Forelimb muscle (tissue), 1 donor: ENCODE measurements around the gene CACNB4. TPM values are rescaled to one million over a fixed set of nuclear protein-coding genes. Genes with fewer than 3 reads are reported as not detected.
"Not testable (repeated sequence)": the region's sequence is repeated elsewhere in the genome, so short reads cannot be mapped to it uniquely, and the experiment has no call there.

ENCODE experiments used
- DNase-seq: peaks from one replicate; pipeline ENCODE4 v3.0.0-alpha.2; 2013; ENCODE audit warnings: low read depth
- polyA plus RNA-seq: library from polyadenylated mRNA; unstranded; fragments of 120-200 nt; gene quantifications from one replicate; pipeline ENCODE4 v1.2.1, GENCODE V29; 2013; ENCODE audit not compliant: insufficient read length

Gene CACNB4
- polyA plus RNA-seq, 1 donor, result 3.9 TPM

DNA sequence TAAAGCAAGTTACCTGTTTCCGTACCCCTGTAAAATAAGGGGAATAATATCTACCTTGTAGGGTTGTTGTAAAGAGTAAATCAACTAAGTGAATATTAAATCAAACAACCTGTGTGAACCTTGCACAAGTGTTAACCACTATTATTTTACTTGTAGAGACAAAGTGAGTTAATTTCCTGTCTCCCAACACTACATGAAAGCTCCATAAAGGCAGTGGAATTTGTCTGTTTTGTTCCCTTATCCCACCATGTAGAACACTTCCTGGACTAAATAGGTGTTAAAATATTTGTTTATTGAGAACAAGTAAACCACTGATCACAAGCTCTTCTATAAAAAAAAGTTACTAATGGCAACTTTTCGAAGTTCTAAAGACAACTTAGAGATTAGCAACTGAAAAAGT is 274.0 kb downstream of the CACNB4 start:
- no peak for DNase-seq

DNA sequence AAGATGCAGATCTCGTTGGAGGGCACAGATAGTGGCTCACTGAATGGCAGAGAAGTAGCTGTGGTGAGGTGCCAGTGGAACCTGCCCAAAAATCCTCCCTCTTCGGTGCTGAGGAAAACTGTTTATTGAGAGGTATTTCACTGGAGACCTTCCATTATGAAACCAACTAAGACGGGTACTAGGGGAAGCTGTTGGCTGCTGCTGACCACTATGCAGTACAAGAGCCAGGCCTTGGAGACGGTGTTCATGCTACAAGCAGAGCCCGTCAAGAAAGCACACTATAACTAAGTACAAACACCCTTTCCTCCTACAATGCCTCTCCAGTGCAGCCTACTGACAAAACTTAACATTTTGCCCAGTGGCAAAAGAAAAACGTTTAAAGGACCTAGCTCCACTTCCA is 275.2 kb downstream of the CACNB4 start:
- no peak for DNase-seq

DNA sequence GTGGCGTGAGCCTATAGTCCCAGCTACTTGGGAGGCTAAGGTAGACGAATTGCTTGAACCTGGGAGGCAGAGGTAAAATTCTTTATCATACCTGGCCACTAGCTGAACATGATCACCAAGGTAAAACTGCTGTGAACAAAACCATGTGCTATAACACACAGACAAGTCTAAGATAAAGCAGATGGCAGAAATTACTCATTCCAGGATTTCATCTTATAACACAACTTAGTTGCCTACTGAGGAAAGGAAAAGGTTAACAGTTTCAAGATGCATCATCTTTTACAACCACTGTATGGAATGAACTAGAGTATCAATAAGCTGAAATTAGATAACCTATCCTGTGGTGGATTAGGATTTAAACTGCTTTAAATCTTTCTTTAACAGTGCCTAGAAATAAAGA is 278.9 kb downstream of the CACNB4 start:
- DNase-seq, result no peak

DNA sequence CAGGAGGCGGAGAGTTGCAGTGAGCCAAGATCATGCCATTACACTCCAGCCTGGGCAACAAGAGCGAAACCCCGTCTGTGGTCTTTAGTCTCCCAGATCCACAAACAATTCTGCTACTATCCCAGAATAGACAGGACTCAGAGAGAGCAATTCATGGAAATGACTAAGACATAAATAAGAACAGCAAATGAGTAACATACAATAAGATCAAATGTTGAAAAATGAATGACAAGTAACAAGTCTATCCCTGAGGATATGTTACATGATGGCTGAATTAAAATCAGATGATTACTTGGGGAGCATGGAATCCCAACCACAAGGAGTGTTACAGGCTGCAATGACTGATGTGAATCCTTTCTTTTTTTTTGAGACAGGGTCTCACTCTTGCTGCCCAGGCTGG is 280.9 kb downstream of the CACNB4 start:
- DNase-seq, result no peak

DNA sequence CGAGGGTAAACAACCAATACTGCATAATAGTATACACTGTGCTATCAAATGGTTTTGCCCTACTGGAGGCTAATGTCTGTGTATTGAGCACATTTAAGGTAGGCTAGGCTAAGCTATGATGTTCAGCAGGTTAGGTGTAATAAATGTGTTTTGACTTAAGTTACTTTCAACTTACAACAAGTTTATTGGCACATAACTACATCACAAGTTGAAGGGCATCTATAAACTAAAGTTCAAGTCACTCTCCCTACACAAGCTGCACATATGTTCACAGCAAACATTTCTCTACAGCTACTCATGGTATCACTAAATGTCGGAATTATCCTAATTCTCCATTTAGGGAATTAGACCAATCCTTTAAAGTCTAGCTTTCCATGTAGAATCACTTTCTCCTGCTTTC is 282.0 kb downstream of the CACNB4 start:
- no peak for DNase-seq

DNA sequence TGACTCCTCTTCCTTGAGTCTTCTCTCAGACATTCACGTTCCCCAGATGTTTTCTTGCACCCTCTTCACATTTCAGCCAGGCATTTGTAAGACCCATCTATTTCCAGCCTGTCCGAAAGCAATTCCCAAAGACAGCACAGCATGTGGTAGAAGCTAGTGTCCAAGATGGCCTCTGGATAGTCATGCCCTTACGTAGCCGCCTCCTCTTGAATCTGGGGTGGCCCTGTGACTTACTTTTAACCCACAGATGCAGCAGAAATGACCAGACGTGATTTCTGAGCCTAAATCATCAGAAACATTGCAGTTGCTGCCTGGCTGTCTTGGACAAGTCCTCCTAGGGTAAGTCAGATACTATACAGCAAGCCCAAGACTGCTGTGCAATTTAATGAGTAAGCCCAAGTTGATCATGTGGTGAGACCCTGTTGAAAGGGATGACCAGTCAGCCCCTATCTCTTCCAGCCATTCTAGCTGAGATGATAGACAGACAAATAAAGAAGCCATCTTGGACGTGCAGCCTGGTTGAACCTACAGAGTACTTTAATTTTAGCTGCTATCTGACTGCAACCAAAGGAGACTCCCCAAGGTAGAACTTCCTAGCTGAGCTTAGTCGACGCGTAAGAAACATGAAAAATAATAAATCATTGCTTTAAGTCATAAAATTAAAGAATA is 282.9 kb downstream of the CACNB4 start:
- no peak for DNase-seq

DNA sequence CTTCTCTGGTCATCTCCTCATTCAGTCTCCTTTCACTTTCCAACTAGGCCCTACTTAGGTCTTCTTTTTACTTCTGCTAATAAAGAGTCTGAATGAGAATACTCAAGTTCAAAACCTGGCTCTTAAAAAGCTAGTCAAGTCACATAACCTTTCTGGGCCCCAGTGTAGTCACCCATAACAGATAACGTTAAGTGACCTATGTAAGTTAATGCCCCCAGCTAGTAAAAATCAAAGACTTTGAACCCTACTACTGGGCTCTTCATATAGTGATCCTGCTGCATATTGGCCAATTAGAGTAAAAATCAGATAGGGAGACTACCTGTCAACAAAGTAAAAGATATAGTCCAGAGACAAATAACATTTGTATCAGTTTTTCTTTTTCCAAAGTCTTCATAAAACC is 288.4 kb downstream of the CACNB4 start:
- DNase-seq, result no peak

DNA sequence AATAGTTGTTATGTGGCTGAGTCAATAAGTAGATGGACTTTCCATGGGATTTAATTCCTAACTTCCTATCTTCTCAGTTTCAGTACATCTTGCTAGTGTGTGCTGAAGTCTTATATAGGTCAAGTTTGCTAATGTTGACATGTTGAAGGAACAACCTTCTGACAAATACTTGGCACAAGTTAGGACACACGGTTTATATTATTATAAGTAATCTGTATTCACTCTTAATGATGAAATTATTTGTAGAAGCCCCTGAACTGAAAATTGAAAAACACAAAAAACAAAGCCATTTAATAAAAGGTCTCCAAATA is 289.8 kb downstream of the CACNB4 start:
- DNase-seq, result no peak

DNA sequence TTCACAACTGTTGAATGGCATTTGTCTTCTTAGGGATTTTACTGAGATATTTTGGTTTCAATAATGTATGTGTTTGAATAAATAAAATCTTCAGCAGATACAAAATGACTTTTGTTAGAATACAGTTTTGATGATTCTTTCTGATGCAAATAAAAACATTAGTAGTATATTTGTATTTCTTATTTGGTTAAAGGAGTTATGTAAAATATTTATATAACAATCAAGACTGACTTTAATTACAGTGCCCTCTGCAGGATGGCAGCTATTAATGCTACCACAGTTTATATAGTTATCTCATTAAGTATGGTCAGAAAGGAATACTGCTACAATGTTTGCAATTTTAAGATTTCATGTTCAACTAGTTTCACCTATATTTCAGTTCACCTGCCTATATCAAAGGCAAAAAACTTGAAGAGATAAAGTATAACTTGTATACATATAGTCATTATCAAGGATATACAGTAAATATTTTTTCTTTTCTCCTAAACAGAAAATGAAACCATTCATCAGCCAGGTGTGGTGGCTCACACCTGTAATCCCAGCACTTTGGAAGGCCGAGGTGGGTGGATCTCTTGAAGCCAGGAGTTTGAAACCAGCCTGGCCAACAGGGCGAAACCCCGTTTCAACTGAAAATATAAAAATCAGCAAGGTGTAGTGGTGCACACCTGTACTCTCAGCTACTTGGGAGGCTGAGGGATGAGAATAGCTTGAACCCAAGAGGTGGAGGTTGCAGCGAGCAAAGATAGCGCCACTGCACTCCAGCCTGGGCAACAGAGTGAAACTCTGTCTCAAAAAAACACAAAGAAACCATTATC is 290.4 kb downstream of the CACNB4 start:
- DNase-seq, result no peak

DNA sequence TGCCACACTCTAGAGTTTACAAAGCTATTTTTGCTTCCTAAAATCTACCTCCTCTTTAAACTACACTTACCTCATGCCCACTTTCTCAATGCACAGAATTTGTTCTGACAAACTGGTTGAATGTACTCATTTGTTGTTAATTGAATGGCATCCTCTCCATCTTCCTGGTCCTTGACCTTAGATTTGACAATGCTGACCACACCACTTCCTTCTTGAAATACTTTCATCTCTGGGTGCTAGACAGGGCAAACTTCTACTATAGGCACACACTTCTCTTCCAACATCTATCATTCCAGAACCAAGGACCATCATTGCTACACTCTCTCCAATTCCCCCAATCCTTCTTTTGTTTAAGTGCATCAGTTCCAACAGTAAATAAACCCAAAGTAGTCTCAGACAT is 292.9 kb downstream of the CACNB4 start:
- DNase-seq, result no peak

DNA sequence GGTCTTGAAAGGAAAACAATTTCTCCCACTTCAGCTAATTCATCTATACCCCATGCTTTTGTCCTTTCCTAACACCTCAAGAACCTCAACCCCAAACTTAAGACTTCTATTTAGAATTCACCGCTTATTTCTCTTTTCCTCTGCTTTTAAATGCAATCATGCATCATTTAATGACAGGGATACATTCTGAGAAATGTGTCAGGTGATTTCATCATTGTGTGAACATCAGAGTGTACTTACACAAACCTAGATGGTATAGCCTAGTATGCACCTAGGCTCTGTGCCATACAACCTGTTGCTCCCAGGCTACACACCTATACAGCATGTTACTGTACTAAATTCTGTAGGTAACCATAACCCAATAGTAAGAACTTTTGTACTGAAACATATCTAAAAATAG is 293.5 kb downstream of the CACNB4 start:
- DNase-seq, result no peak

DNA sequence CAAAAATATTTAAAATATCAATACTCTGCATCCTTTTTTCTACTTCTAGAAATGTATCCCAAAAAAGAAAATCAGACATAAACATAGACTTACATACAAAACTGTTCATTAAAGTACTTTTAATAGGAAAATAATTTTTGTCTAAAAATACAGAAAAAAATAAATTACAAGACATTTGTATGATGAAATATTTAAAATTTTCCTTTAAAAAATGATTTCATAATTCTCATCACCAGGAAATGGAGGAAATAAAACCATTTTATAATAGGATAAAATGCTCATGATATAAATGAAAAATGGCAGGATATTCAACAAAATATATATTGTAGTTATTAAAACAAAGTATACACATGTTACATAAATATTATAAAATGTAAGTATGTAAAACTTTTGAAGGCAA is 295.0 kb downstream of the CACNB4 start:
- DNase-seq, result no peak

DNA sequence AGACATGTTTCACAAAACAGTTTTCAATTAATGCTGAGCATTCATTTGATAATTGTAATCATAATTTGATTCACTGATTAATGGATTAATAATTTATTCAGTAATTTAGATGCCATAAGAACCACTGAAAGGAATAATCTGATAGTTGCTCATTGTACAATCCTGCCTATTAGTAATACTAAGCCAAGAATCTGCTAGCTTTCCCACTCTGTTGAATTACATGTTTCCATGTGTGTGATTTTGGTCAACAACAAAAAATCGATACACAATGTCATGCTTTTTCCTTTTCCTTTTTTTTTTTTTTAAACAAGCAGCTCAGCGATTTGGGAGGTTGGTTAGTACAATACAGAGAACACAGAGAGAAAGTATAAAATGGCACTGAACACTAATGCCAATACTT is 296.5 kb downstream of the CACNB4 start:
- no peak for DNase-seq

DNA sequence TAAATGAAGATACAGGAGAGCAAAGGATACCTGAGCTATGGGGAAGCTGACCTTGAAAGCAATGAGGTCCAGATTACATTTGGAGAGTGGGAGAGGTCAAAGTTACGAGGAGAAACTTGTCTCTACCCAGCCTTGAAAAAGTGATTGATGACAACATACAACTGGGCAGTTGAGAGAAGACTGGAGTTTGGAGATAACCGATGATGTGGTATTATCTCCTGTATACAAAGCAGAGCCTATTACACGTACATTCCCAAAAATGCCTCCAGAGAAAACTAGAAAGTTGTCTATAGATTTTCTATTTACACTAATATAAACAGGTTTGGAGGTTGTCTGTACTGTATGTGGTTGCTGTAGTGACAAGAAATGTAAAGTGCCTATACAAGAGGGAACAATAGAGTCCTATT is 299.0 kb downstream of the CACNB4 start:
- no peak for DNase-seq

DNA sequence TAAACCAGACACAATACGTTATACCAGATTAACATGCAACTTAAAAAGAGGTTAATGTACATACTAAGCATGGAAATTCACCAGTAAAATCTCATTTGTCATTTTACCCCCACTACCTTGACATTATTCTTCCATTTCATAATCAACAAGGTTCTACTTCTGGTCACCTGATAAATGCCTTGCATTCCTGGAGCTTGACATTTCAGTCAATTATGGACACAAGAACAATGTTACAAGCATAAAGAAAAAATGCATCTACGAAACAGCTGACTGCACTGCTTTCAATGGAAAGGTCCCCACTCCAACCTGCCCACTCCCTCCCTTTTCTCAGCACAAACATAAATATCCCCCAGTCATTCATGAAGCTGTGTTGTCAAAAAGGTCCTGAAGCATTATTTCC is 302.1 kb downstream of the CACNB4 start:
- DNase-seq, result no peak

DNA sequence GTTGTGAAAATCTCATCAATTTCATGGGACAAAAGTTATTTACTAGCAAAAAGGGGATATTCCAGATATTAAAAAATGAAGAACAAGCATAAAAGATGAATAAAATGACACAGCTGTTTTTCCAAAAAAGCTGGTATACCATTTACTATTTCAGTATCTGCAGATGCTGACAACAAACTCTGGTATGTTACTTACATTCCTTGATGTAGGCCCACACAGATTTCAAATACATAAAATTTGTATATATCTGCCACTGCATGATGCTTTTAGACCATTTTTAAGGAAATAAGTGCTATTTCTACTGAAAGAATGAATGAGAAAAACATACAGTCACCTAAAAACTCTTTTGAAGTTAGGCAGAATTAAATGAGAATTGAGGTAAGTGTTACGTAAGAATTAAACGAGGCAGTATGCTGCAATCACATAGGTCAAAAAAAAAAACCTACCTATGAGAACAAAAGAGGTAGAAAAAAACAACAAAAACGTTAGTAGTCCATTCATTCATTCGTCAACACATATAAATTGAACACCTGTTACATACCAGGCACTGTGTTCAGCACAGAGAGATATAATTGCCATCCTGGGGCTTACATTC is 303.1 kb downstream of the CACNB4 start:
- DNase-seq, result no peak

DNA sequence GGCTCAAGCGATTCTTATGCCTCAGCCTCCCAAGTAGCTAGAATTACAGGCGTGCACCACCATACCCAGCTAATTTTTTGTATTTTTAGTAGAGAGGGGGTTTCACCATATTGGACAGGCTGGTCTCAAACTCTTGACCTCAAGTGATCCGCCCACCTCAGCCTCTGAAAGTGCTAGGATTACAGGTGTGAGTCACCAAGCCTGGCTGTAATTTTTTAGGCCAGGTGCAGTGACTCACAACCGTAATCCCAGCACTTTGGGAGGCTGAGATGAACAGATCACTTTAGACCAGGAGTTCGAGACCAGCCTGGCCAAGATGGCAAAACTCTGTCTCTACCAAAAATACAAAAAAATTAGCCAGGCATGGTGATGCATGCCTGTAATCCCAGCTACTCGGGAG is 304.4 kb downstream of the CACNB4 start:
- not testable (repeated sequence) for DNase-seq

DNA sequence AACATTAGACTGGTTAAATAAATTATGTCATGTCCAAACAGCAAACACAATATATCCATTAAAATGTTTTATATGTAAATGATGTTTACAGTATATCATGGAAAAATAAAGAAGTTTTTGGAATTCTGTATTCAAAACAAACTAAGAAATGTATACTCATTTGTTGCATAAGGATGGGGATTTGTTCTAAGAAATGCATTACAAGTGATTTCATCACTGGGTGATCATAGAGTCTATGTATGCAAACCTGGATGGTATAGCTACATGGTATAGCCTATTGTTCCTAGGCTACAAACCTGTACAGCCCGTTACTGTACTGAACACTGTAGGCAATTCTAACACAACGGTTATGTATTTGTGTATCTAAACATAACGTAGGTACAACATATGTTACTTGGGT is 305.7 kb downstream of the CACNB4 start:
- DNase-seq, result no peak

DNA sequence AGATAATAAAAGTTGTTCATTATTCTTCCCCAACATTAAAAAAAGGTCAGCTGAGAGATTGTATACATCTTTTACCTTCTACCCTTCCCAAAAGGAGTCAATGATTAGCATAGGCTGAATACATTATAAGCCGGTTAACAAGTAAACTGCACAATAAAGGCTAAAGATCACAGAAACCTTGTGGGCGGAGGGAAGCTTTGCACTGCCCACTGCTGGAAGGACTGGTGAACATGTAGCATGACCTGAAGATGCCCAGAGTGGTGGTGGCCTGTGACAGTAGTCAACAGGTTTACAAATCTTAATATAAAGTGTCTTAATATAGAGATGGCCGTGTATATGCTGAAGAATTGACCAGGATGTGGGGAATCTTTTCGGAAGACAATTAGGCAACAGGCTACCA is 306.3 kb downstream of the CACNB4 start:
- no peak for DNase-seq

DNA sequence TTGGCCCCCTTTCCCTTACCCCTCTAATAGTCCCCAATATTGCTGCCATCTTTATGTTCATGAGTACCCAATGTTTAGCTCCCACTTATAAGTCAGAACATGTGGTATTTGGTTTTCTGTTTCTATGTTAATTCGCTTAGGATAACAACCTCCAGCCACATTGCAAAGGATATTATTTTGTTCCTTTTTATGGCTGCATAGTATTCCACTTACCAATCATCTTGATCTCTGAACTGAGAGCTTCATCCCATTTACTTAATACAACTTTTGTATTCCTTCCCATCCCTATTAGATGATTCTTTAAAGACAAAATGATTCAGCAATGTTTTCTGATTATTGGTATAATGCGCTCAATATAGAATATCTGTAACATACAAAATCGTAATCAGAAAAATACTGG is 307.3 kb downstream of the CACNB4 start:
- DNase-seq, result no peak

DNA sequence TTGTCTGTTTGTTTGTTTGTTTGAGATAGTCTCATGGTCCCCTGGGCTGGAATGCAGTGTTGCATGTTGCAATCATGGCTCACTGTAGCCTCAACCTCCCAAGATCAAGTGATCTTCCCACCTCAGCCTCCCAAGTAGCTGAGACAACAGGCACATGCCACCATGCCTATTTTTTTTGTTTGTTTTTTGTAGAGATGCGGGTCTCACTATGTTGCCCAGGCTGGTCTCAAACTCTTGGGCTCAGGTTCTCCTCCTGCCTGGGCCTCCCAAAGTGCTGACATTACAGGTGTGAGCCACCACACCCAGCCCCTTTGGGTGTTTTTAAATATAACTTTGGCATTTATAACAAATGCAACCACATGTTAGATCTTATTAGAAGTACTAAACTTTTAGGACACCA is 308.2 kb downstream of the CACNB4 start:
- DNase-seq, result no peak

DNA sequence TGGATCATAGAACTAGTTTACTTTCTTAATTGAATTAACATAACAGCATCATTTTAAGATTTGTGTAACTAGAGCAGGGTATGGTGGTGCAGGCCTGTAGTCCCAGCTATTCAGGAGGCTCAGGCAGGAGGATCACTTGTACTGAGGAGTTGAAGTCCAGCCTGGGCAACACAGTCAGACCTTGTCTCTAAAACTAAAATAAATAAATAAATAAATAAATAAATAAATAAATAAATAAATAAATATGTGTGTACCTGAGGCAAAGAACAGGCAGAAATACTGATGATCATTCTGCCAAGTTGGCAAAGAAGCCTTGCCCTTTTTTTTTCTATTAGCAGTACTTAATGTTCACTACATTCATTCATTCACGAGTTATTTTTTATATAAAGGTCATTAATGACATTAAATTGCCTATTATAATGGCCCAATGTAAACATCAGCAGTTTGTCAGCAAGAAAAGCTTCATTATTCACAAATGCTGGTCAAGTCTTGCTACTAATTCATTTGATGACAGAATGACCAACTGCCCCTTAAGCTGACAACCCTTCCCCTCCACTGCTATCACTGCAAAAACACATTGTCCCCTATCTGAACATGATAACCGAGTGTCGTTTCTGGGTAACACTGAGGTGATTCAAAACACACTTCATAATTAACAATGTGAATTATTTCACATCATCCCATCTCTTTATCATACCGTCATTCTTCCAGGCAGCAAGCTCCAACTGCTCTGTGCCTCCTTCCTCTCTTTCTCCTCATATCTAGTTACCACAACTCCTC is 309.6 kb downstream of the CACNB4 start:
- DNase-seq, result no peak

DNA sequence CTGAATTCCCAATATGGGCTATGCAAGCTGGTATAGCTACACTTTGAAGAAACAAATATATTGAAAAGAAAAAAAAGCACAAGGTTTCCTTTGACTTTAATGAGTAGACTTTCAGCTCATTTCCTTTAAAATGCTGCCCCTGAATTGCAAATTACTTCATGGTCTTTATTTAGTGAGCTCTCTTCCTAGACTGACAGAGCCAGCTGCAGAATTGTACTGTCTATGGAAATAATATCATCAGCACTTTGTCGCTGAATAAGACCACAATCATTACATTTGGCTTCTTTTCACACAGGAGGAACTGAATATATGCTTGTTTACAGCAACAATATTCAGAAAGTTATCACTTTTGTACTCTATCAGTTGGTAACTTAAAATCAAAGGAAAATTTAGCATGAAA is 312.4 kb downstream of the CACNB4 start:
- DNase-seq, result no peak
